HUES64 (cell line): Measurements from ENCODE around the gene NFKBIE. TPM values are rescaled to one million over a fixed set of nuclear protein-coding genes. Genes with fewer than 3 reads are reported as not detected.
"Not testable (repeated sequence)": the region's sequence is repeated elsewhere in the genome, so short reads cannot be mapped to it uniquely, and the experiment has no call there.

Experiments used
- H3K27ac ChIP-seq: 2 replicates; pipeline ENCODE4 v1.7.0; 2013; ENCODE audit warnings: low read depth, low read length, inconsistent platforms
- H3K27me3 ChIP-seq: 2 replicates; pipeline ENCODE4 v1.6.1; 2013; ENCODE audit warnings: mild to moderate bottlenecking, low read length; ENCODE audit not compliant: insufficient read depth
- H3K36me3 ChIP-seq: 2 replicates; pipeline ENCODE4 v1.6.1; 2013; ENCODE audit warnings: mild to moderate bottlenecking, low read length; ENCODE audit not compliant: insufficient read depth
- H3K4me1 ChIP-seq: 2 replicates; pipeline ENCODE4 v1.6.1; 2013; ENCODE audit warnings: mild to moderate bottlenecking, low read length, moderate library complexity; ENCODE audit not compliant: insufficient read depth
- H3K4me3 ChIP-seq: 2 replicates; pipeline ENCODE4 v1.5.1; 2013; ENCODE audit warnings: mild to moderate bottlenecking, low read length, moderate library complexity
- H3K9ac ChIP-seq: 2 replicates; pipeline ENCODE4 v1.6.1; 2013; ENCODE audit warnings: mild to moderate bottlenecking, low read depth, low read length
- H3K9me3 ChIP-seq: 2 replicates; pipeline ENCODE4 v1.6.1; 2013; ENCODE audit warnings: low read depth, low read length; ENCODE audit not compliant: insufficient read depth
- WGBS: fragments of 150-250, 120-280 bp; methylation state at CpG from one replicate; pipeline ENCODE4 v1.1.7; 2013; ENCODE audit warnings: missing lambda C conversion rate; 5-methylcytosine and 5-hydroxymethylcytosine counted together
- polyA plus RNA-seq, 2 experiments: library from polyadenylated mRNA; stranded (reverse); fragments of 50-300 nt; gene quantifications; one replicate each; pipeline ENCODE4 v1.2.3, GENCODE V29; 2013

NFKBIE gene, protein sequence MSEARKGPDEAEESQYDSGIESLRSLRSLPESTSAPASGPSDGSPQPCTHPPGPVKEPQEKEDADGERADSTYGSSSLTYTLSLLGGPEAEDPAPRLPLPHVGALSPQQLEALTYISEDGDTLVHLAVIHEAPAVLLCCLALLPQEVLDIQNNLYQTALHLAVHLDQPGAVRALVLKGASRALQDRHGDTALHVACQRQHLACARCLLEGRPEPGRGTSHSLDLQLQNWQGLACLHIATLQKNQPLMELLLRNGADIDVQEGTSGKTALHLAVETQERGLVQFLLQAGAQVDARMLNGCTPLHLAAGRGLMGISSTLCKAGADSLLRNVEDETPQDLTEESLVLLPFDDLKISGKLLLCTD
- polyA plus RNA-seq (2013, experiment 1 of 2): 8.9 TPM
- 10.3 TPM for polyA plus RNA-seq (2013, experiment 2 of 2)

DNA sequence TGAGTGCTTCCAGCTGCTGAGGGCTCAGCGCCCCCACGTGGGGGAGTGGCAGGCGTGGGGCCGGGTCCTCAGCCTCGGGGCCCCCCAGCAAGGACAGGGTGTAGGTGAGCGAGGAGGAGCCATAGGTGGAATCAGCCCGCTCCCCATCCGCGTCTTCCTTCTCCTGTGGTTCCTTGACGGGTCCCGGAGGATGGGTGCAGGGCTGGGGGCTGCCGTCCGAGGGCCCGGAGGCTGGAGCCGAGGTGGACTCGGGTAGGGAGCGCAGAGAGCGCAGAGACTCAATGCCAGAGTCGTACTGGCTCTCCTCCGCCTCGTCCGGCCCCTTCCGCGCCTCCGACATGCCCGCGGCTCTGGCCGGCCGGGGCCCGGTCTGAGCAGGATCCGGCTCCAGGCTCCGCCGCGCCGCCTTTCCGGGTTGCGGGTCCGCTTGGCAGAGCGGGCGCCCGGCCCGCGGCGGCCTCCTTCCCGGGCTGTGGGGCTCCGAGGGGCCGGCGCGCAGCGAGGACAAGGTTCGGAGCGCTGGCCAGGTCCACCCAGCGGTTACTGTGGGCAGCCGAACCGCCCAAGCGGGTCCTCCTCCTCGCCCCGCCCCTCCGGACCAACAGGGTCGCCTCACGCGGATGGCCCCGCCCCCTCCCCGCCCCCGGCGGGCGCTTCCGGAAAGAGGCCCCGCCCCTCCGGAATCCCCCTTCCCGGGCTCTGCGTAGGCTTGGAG is at the start of gene NFKBIE:
Gene NFKBIE (minus strand): TSS at position 545 of the 715 bp plus-strand sequence. CDS start 205 bp downstream, at position 340.
- peak within 1 kb of the TSS; percentile 90 for H3K4me3 ChIP-seq
- under 1% methylated on average over 72 of the region's 72 CpGs for WGBS
- H3K27ac ChIP-seq: no peak within 1 kb of the TSS

DNA sequence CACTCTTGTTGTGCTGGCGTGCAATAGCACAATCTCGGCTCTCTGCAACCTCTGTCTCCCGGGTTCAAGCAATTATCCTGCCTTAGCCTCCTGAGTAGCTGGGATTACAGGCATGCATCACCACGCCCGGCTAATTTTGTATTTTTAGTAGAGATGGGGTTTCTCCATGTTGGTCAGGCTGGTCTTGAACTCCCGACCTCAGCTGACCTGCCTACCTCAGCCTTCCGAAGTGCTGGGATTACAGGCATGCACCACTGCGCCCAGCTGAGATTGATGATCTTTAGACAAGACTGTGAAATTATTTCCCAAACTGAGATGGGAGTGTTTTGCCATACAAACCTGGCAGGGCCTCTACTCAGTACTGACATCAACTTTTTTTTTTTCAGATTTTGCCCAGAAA is 49.3 kb upstream of the NFKBIE start:
- H3K9ac ChIP-seq, H3K27ac ChIP-seq, H3K27me3 ChIP-seq, H3K9me3 ChIP-seq, H3K4me1 ChIP-seq, H3K4me3 ChIP-seq: not testable (repeated sequence)
- 96% methylated on average over 8 of the region's 8 CpGs for WGBS
- H3K36me3 ChIP-seq: peaks cover 23% of the 10 kb centered on the region

More for the DNA sequence above, at the start of gene NFKBIE:
- H3K9ac ChIP-seq: peak within 1 kb of the TSS; percentile 63
- no peaks in the 10 kb centered on the region for H3K9me3 ChIP-seq
- peaks cover 9% of the 10 kb centered on the region for H3K36me3 ChIP-seq
- H3K27me3 ChIP-seq: peaks cover 23% of the 10 kb centered on the region
- H3K4me1 ChIP-seq: peaks cover 33% of the 10 kb centered on the region

DNA sequence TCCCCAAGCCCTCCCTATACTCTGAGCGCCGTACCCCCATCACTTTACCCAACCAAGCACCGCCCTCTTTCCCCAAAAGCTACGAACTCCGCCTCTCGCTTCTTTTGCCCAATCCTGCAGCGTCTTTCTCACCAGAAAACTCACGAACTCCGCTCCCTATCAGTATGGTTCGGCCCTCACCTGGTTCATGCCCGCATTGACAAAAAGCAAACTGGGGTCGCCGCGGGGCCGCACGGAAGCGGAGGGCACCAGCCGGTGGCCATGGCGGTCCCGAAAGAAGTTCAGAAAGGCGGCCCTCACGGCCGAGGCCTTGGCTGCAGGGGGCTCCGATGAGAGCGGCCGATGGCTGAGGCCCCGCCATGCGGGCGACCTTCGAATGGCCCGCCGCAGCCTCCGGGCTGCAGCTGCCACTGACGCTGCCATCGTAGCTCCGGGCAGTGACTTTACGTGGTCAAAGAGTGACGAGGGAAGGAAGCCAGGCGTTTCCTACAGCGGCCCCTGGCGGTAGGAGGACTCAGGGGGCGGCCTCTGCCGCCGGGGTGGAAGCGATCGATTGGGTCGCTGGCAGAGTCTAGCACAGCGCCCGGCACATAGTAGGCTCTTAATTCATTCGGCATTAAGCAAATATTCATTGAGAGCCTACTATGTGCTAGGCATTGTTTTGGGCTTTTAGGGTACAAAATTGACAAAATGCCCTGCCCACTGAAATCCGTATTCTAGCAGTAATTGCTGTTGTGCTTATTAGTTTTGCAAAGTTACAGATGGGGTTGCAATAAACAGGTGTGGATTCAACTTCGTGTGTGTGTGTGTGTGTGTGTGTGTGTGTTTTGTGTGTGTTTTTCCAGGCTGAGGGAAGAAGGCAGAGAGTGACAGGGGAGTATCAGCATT is 47.8 kb upstream of the NFKBIE start, which contains the start of gene AARS2:
Gene AARS2 (minus strand): TSS at position 447 of the 888 bp plus-strand sequence. CDS start 24 bp downstream, at position 423.
- peaks cover 35% of the 10 kb centered on the region for H3K36me3 ChIP-seq
- peak within 1 kb of the TSS; percentile 85 for H3K27ac ChIP-seq
- peak within 1 kb of the TSS; percentile 94 for H3K9ac ChIP-seq
- no peaks in the 10 kb centered on the region for H3K27me3 ChIP-seq
- H3K4me1 ChIP-seq: no peaks in the 10 kb centered on the region
- peak within 1 kb of the TSS; percentile 83 for H3K4me3 ChIP-seq
- WGBS: 4% methylated on average over 52 of the region's 52 CpGs
- no peaks in the 10 kb centered on the region for H3K9me3 ChIP-seq

DNA sequence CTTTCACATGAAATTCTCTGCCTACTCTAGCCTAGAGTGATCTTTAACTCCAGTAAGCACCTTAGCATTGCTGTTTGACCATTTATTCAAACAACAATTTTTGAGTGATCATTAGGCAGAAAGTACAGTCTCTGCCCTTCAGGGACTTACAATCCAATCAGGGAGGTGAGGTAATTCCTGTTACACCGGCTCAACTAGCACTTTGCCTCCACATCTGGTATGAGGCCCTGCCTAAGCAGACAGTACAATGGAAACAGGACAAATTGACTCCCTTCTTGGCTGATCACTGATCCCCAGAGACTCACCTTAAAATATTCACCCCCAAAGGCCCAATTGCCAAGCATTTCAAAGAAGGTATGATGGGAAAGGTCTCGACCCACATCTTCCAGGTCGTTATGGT is 46.4 kb upstream of the NFKBIE start:
- H3K36me3 ChIP-seq: peaks cover 49% of the 10 kb centered on the region
- H3K9ac ChIP-seq: peak overlapping the region; percentile 94; the same call in 1 of the 2 replicates
- no peaks in the 10 kb centered on the region for H3K9me3 ChIP-seq
- no peaks in the 10 kb centered on the region for H3K4me1 ChIP-seq
- H3K4me3 ChIP-seq: peak overlapping the region; percentile 83; the same call in 1 of the 2 replicates
- H3K27ac ChIP-seq: no peak overlapping the region
- H3K27me3 ChIP-seq: no peaks in the 10 kb centered on the region
- 90% methylated on average over 3 of the region's 3 CpGs for WGBS

DNA sequence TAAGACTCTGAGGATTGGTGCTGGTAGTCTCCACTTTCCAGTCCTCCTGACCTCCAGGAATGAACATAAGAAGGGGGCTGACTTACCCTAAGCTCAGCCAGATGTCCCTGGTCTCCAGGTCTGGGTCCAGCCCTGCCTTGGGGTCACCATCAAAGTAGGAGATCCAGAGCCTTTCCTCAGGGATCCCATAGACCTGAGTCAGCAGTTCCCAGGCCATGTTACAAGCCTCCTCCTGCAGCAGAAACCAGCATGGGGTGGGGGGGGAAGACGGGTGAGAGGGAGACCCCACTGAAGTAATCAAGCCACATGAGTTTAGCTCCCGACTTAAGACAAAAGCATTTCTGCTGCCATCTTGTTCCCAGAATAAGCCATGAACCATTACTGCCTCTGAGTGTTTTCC is 46.0 kb upstream of the NFKBIE start:
- 90% methylated on average over 2 of the region's 2 CpGs for WGBS

DNA sequence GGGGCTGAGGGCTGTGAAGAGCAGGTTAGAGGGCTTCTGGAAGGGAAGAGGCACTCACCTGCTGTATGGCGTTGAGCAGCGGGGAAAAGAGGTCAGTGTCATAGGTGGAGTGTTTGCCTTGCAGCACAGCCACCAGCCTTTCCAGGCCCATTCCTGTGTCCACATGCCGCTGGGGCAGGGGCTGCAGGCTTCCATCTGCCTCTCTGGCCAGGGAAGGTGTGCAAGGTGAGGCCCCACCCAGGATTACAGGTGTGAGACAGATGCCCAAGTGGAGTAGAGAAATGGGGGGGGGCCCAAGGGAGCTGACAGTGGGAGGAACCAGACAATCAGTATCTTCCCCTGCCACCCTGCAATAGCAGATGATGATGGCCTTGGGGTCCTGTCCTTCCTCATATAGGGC is 44.9 kb upstream of the NFKBIE start:
- Histone ChIP-seq H3K27me3 (no peaks in the 10 kb centered on the region), H3K27ac (no peak overlapping the region), H3K9ac (no peak overlapping the region), H3K9me3 (no peaks in the 10 kb centered on the region), H3K36me3 (peaks cover 64% of the 10 kb centered on the region), H3K4me3 (no peak overlapping the region), H3K4me1 (no peaks in the 10 kb centered on the region)
- 92% methylated on average over 3 of the region's 3 CpGs for WGBS

More for the DNA sequence above, 46.0 kb upstream of the NFKBIE start:
- H3K27ac ChIP-seq: no peak overlapping the region
- H3K4me3 ChIP-seq: no peak overlapping the region
- H3K36me3 ChIP-seq: peaks cover 53% of the 10 kb centered on the region
- H3K4me1 ChIP-seq: no peaks in the 10 kb centered on the region
- H3K9me3 ChIP-seq: no peaks in the 10 kb centered on the region
- H3K27me3 ChIP-seq: no peaks in the 10 kb centered on the region
- no peak overlapping the region for H3K9ac ChIP-seq

DNA sequence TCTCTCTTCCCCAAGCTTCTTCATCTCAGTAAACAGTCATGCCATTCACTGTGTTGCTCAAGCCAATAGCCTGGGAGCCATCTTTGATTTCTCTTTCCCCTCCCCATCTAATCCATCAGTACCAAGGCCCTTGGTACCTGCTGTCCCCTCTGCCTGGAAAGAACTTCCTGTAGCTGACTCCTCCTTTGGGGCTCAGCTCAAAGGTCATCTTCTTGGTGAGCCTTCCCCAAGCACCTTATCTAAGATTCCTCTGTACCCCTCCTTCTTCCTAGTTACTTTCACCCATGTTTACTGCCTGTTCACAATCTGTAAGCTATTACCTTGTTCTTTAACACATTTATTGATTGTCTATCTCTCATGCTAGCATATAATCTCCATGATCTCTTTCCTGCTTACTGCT is 44.3 kb upstream of the NFKBIE start:
- Histone ChIP-seq H3K9me3 (no peaks in the 10 kb centered on the region), H3K27ac (no peak overlapping the region), H3K4me3 (no peak overlapping the region), H3K9ac (no peak overlapping the region), H3K36me3 (peaks cover 68% of the 10 kb centered on the region), H3K4me1 (no peaks in the 10 kb centered on the region), H3K27me3 (no peaks in the 10 kb centered on the region)

DNA sequence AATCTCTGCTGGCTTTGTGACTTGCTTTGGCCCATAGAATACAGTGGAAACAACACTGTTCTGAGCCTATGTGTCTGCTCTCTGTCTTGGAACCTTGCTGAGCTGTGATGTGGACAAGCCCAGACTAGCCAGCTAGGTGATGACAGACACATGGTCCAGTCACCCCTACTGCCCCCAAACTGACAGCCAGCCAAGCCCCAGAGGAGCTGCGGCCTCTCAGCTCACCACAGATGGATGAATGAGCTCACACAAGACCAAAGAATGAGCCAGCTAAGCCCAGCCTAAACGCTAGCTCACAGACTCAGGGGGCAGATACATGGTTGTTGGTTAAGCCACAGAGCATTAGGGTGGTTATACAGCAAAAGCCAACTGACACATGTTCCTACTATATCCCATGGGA is 43.7 kb upstream of the NFKBIE start:
- no peak overlapping the region for H3K4me3 ChIP-seq
- H3K36me3 ChIP-seq: peaks cover 74% of the 10 kb centered on the region
- H3K27ac ChIP-seq: no peak overlapping the region
- H3K9ac ChIP-seq: no peak overlapping the region
- no peaks in the 10 kb centered on the region for H3K27me3 ChIP-seq
- H3K4me1 ChIP-seq: no peaks in the 10 kb centered on the region
- 98% methylated on average over 2 of the region's 2 CpGs for WGBS
- H3K9me3 ChIP-seq: no peaks in the 10 kb centered on the region

DNA sequence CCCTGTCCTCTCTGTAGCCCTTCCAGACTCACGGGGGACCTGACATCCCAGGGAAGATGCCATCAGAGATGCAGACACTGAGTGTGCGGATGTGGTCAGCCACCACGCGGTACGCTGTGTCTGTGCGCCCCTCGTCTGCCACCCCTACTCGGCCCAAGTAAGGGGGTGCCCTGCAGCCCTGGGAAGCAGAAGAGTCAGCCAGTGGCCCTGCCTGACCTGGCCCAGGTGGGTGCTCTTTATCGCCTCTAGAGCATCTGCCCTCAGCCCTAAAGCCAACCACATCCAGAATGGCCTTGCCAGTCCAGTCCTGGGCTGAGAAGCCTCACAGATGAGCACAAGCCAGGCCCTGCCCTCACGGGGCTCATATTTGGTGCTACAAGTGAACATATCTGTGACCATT is 41.9 kb upstream of the NFKBIE start:
- Histone ChIP-seq H3K27ac (no peak overlapping the region), H3K4me3 (no peak overlapping the region), H3K9me3 (no peaks in the 10 kb centered on the region), H3K27me3 (no peaks in the 10 kb centered on the region), H3K36me3 (peaks cover 92% of the 10 kb centered on the region), H3K4me1 (no peaks in the 10 kb centered on the region), H3K9ac (no peak overlapping the region)
- 94% methylated on average over 10 of the region's 10 CpGs for WGBS

DNA sequence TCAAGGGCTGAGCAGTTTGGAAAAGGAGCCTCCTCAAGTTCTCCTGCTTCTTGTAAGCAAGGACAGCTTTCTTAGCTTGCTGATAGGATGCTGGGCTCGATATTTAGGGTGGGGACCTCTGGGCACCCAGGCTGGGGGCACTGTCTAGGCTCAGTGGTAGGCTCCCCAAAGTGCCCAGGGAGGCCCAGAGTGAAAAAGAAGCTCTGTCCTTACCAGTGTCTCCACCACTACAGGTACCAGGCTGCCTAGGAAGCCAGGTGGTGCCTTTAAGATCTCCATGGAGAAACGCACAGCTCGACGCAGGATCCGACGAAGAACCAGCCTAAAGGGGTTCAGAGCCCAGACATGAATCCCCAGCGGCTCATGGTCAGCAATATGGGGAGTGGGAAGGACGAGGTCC is 41.4 kb upstream of the NFKBIE start:
- Histone ChIP-seq H3K27ac (no peak overlapping the region), H3K36me3 (peaks cover 95% of the 10 kb centered on the region), H3K4me1 (no peaks in the 10 kb centered on the region), H3K27me3 (no peaks in the 10 kb centered on the region), H3K4me3 (no peak overlapping the region), H3K9me3 (no peaks in the 10 kb centered on the region), H3K9ac (no peak overlapping the region)
- WGBS: 95% methylated on average over 8 of the region's 8 CpGs
